Activated CD4-positive, alpha-beta T cell treated with anti-CD3 and anti-CD28 coated beads, Interleukin-2, amount 10 ng/mL, durations not matched to agents 24 days and 14 days (primary cell): Measurements from ENCODE around the gene ADGRV1. TPM values are rescaled to one million over a fixed set of nuclear protein-coding genes. Genes with fewer than 3 reads are reported as not detected.
A peak's percentile ranks its signal among the peaks of the same experiment; 100 is the strongest.

Source experiments
- DNase-seq: peaks from one replicate; pipeline ENCODE4 v3.0.0; 2022
- H3K27ac Mint-ChIP-seq: one replicate; pipeline ENCODE4 v1.8.0; 2022; ENCODE audit warnings: mild to moderate bottlenecking, mixed read lengths
- H3K27me3 Mint-ChIP-seq: one replicate; pipeline ENCODE4 v1.8.0; 2022; ENCODE audit warnings: mixed read lengths
- H3K36me3 Mint-ChIP-seq: one replicate; pipeline ENCODE4 v1.8.0; 2022; ENCODE audit warnings: low read depth, mild to moderate bottlenecking, mixed read lengths
- H3K4me1 Mint-ChIP-seq: one replicate; pipeline ENCODE4 v1.8.0; 2021; ENCODE audit warnings: mixed read lengths
- H3K4me3 Mint-ChIP-seq: one replicate; pipeline ENCODE4 v1.8.0; 2022; ENCODE audit warnings: mild to moderate bottlenecking, moderate library complexity, mixed read lengths
- H3K9me3 Mint-ChIP-seq: one replicate; pipeline ENCODE4 v1.8.0; 2021; ENCODE audit warnings: mixed read lengths
- intact Hi-C: fragments of 100-400 bp; cut with micrococcal nuclease; formaldehyde crosslinking; loops from one replicate; pipeline ENCODE4 v1.15.1; 2023
- total RNA-seq: library from RNA; stranded (reverse); gene quantifications from 2 replicates; pipeline ENCODE4 v1.2.3, GENCODE V29; 2022

ADGRV1 gene
- total RNA-seq, 1 donor from 2014 or later = 0.63 TPM

GRCh38 chr5:90545511-90545910 is 13.1 kb upstream of the ADGRV1 start:
- H3K4me3 Mint-ChIP-seq = no peak overlapping the region
- intact Hi-C loops = loop anchor here (10.0 kb wide), 1 partner anchor 229 kb away; no protein-coding TSS in a partner anchor

GRCh38 chr5:90546216-90546837 is 12.3 kb upstream of the ADGRV1 start:
- intact Hi-C loops = loop anchor here (10.0 kb wide), 1 partner anchor 228 kb away; no protein-coding TSS in a partner anchor
- DNase-seq = no peak
- Mint-ChIP-seq H3K4me1 (no peaks in the 10 kb centered on the region), H3K27ac (no peak overlapping the region), H3K27me3 (peaks cover 18% of the 10 kb centered on the region), H3K9me3 (no peaks in the 10 kb centered on the region), H3K4me3 (no peak overlapping the region), H3K36me3 (no peaks in the 10 kb centered on the region)

More at GRCh38 chr5:90545511-90545910, 13.1 kb upstream of the ADGRV1 start:
- H3K9me3 Mint-ChIP-seq = no peaks in the 10 kb centered on the region
- no peaks in the 10 kb centered on the region for H3K4me1 Mint-ChIP-seq
- no peak for DNase-seq
- no peak overlapping the region for H3K27ac Mint-ChIP-seq
- no peaks in the 10 kb centered on the region for H3K36me3 Mint-ChIP-seq
- H3K27me3 Mint-ChIP-seq = peaks cover 19% of the 10 kb centered on the region

DNA sequence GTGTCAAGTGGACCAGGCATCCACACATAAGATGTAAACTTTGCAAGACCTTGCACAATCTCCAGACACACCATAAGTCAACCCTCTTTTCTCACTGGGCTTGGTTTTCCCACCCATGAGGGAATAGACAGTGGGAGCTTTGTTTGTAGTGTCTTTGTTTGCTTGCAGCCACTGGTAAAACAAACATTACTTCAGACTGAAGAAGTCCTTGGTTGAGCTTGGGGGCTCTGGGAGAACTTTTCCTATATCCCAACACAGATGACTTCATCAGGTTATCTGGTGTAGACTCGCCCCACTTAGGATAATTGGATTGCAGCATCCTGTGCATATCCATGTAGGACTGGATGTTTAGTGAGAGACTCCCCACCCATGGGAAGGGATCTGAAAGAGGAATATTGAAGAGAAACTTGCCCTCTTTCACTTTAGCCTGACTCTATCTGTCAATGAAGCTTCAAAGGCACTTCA is 11.5 kb upstream of the ADGRV1 start:
- intact Hi-C loops = loop anchor here (10.0 kb wide), 1 partner anchor 228 kb away; no protein-coding TSS in a partner anchor
- Mint-ChIP-seq H3K9me3 (no peaks in the 10 kb centered on the region), H3K4me1 (no peaks in the 10 kb centered on the region)

GRCh38 chr5:90548069-90548593 is 10.5 kb upstream of the ADGRV1 start:
- intact Hi-C loops = loop anchor here (10.0 kb wide), 1 partner anchor 227 kb away; no protein-coding TSS in a partner anchor
- H3K27me3 Mint-ChIP-seq = peaks cover 24% of the 10 kb centered on the region
- H3K4me1 Mint-ChIP-seq = no peaks in the 10 kb centered on the region
- no peaks in the 10 kb centered on the region for H3K36me3 Mint-ChIP-seq
- no peak overlapping the region for H3K4me3 Mint-ChIP-seq
- no peak for DNase-seq
- no peaks in the 10 kb centered on the region for H3K9me3 Mint-ChIP-seq
- H3K27ac Mint-ChIP-seq = no peak overlapping the region

More for the DNA sequence above, 11.5 kb upstream of the ADGRV1 start:
- H3K27me3 Mint-ChIP-seq = peaks cover 19% of the 10 kb centered on the region
- H3K36me3 Mint-ChIP-seq = no peaks in the 10 kb centered on the region
- no peak for DNase-seq
- H3K4me3 Mint-ChIP-seq = no peak overlapping the region
- H3K27ac Mint-ChIP-seq = no peak overlapping the region

GRCh38 chr5:90549223-90549622 is 9.4 kb upstream of the ADGRV1 start:
- H3K9me3 Mint-ChIP-seq = no peaks in the 10 kb centered on the region
- no peak overlapping the region for H3K4me3 Mint-ChIP-seq

GRCh38 chr5:90549729-90550275 is 8.8 kb upstream of the ADGRV1 start:
- Mint-ChIP-seq H3K4me3 (no peak overlapping the region), H3K4me1 (no peaks in the 10 kb centered on the region), H3K27ac (no peak overlapping the region), H3K36me3 (no peaks in the 10 kb centered on the region), H3K27me3 (peaks cover 27% of the 10 kb centered on the region), H3K9me3 (no peaks in the 10 kb centered on the region)
- intact Hi-C loops = loop anchor here (10.0 kb wide), 1 partner anchor 225 kb away; no protein-coding TSS in a partner anchor
- no peak for DNase-seq

More at GRCh38 chr5:90549223-90549622, 9.4 kb upstream of the ADGRV1 start:
- H3K4me1 Mint-ChIP-seq = no peaks in the 10 kb centered on the region
- H3K27ac Mint-ChIP-seq = no peak overlapping the region
- DNase-seq = no peak
- intact Hi-C loops = loop anchor here (10.0 kb wide), 1 partner anchor 226 kb away; no protein-coding TSS in a partner anchor
- H3K27me3 Mint-ChIP-seq = peaks cover 25% of the 10 kb centered on the region
- H3K36me3 Mint-ChIP-seq = no peaks in the 10 kb centered on the region

DNA sequence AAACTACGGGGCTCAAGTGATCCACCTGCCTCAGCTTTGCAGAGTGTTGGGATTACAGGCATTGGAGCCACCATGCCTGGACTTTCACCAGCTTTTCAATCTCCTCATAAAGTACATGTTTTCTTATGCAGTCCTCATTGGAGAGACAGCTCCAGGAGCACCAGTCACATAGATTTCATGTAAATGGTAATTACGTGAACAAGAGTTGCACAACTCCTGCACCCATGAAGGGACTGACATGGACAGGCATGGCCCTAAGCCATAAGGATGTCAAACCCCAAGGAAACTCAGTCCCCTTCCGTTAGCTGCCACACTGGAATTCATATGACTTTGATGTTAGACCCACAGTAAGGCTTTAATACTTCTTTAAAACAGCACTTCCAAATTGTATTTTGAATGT is 7.6 kb upstream of the ADGRV1 start:
- H3K27me3 Mint-ChIP-seq = peaks cover 28% of the 10 kb centered on the region
- no peaks in the 10 kb centered on the region for H3K4me1 Mint-ChIP-seq
- intact Hi-C loops = no loop called here

GRCh38 chr5:90551376-90551775 is 7.2 kb upstream of the ADGRV1 start:
- H3K4me1 Mint-ChIP-seq = no peaks in the 10 kb centered on the region
- DNase-seq = no peak
- no peaks in the 10 kb centered on the region for H3K9me3 Mint-ChIP-seq
- intact Hi-C loops = no loop called here
- H3K27me3 Mint-ChIP-seq = peaks cover 32% of the 10 kb centered on the region
- H3K27ac Mint-ChIP-seq = no peak overlapping the region
- no peak overlapping the region for H3K4me3 Mint-ChIP-seq
- H3K36me3 Mint-ChIP-seq = no peaks in the 10 kb centered on the region

More for the DNA sequence above, 7.6 kb upstream of the ADGRV1 start:
- Mint-ChIP-seq H3K4me3 (no peak overlapping the region), H3K36me3 (no peaks in the 10 kb centered on the region), H3K27ac (no peak overlapping the region), H3K9me3 (no peaks in the 10 kb centered on the region)
- DNase-seq = no peak

DNA sequence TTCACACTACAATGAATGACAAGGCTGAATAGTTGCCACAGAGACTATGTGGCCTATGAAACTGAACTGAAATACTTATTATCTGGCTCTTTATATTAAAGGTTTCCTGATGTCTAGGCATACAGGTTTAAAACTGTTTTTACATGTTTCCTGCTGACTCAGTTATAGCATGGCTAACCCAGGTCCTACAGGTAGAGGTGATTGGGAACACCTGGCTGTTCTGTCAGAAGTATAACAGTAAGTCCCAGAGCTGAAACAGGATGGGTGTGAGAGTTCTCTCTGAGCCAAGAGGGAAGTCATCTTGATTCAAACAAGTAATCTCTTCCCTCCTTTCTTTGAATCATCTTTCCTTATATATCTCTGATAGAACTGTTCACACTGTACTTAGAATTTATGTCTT is 4.9 kb upstream of the ADGRV1 start:
- peaks cover 55% of the 10 kb centered on the region for H3K27me3 Mint-ChIP-seq

GRCh38 chr5:90554358-90555006 is 4.1 kb upstream of the ADGRV1 start:
- H3K27ac Mint-ChIP-seq = no peak overlapping the region
- peaks cover 7% of the 10 kb centered on the region for H3K4me1 Mint-ChIP-seq
- no peaks in the 10 kb centered on the region for H3K36me3 Mint-ChIP-seq
- H3K27me3 Mint-ChIP-seq = peaks cover 57% of the 10 kb centered on the region
- no peaks in the 10 kb centered on the region for H3K9me3 Mint-ChIP-seq
- intact Hi-C loops = no loop called here
- no peak for DNase-seq
- H3K4me3 Mint-ChIP-seq = no peak overlapping the region

More for the DNA sequence above, 4.9 kb upstream of the ADGRV1 start:
- no peak overlapping the region for H3K4me3 Mint-ChIP-seq
- no peaks in the 10 kb centered on the region for H3K36me3 Mint-ChIP-seq
- H3K27ac Mint-ChIP-seq = no peak overlapping the region
- no peaks in the 10 kb centered on the region for H3K9me3 Mint-ChIP-seq
- H3K4me1 Mint-ChIP-seq = peaks cover 7% of the 10 kb centered on the region
- DNase-seq = no peak
- intact Hi-C loops = no loop called here

- Mint-ChIP-seq H3K27me3 (peaks cover 62% of the 10 kb centered on the region), H3K4me1 (peaks cover 7% of the 10 kb centered on the region), H3K4me3 (no peak overlapping the region), H3K9me3 (no peaks in the 10 kb centered on the region), H3K27ac (no peak overlapping the region), H3K36me3 (no peaks in the 10 kb centered on the region)
- intact Hi-C loops = no loop called here
- DNase-seq = no peak
Measured at GRCh38 chr5:90555666-90556065, 2.9 kb upstream of the ADGRV1 start.

DNA sequence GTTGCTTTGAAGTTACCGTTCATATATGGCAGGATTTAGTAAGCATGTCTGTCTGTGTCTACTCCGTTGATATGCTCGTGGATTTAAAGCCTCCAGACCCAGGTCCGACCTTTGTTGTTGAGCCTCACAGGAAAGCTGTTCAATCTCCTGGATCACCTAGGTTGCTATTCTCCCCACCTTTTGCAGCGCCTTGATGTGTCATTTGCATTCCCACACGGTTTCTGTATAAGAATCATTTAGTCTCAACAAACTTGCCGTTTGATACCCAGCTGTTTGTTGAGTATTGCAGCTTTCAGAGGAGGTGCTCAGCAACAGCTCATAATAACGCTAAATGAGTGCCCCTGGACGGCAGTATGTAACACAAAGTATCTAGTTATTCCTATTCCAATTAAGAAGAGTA is 1.2 kb upstream of the ADGRV1 start:
- Mint-ChIP-seq H3K4me3 (no peak overlapping the region), H3K27ac (no peak overlapping the region)
- intact Hi-C loops = no loop called here

DNA sequence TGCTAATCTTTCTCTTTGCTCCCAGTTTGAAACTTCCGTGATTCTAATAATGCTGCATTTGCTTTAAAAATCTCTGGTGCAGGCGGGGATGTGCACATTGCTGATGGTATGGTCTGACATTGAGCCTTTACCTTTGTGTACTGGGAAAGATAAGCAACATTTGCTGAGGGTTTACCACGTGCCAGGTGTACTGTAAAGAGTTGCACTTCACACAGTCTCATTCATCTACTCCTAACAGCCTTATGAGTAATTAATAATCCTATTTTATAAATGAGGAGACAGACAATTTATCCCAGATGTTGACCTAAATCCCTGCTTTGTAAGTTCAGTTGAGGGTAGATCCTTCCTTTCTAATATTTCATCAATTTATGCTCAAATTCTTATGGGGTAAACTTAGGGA is 726 bp upstream of the ADGRV1 start:
- intact Hi-C loops = no loop called here
- Mint-ChIP-seq H3K27me3 (peaks cover 67% of the 10 kb centered on the region), H3K4me1 (peaks cover 7% of the 10 kb centered on the region), H3K27ac (no peak overlapping the region), H3K9me3 (no peaks in the 10 kb centered on the region), H3K4me3 (peak overlapping the region; percentile 60), H3K36me3 (no peaks in the 10 kb centered on the region)
- no peak for DNase-seq

More for the DNA sequence above, 1.2 kb upstream of the ADGRV1 start:
- DNase-seq = no peak
- Mint-ChIP-seq H3K4me1 (peaks cover 7% of the 10 kb centered on the region), H3K36me3 (no peaks in the 10 kb centered on the region), H3K27me3 (peaks cover 68% of the 10 kb centered on the region), H3K9me3 (no peaks in the 10 kb centered on the region)

DNA sequence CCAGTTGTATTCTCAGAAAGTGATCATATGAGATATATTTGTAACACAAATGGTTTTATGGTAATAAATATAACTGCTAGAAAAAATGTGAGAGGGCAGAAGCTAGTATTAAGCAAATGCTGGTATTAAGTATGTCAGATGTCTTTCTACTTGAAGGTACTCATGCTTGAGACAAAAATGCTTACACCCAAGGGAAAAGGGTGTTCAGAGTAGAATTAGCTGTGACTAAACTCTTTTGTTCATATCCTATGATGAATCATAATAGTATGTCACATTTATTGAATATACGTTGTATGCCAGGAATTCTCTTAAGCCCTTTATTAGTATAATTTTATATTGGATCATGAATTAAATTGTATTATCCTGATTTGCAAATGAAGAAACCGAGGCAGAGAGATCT is 2.2 kb downstream of the ADGRV1 start:
- H3K4me3 Mint-ChIP-seq = no peak overlapping the region
- H3K27me3 Mint-ChIP-seq = peaks cover 55% of the 10 kb centered on the region
- no peaks in the 10 kb centered on the region for H3K36me3 Mint-ChIP-seq
- no peak for DNase-seq
- peaks cover 7% of the 10 kb centered on the region for H3K4me1 Mint-ChIP-seq
- H3K9me3 Mint-ChIP-seq = no peaks in the 10 kb centered on the region
- intact Hi-C loops = no loop called here
- no peak overlapping the region for H3K27ac Mint-ChIP-seq
